GM10248 (cell line): ENCODE measurements around the gene MYO16.

ENCODE experiments used
- CTCF ChIA-PET: fragments of 300-600 bp; sonication (Branson Sonifier 250); formaldehyde crosslinking; extraction: SDS; loops from one replicate; lab custom pipeline; 2021; ENCODE audit warnings: antibody characterized with exemption; lab: Yijun Ruan, JAX
- POLR2A ChIA-PET: fragments of 350-650 bp; sonication (Branson Sonifier 250); formaldehyde crosslinking; extraction: SDS; loops from one replicate; lab custom pipeline; 2020; ENCODE audit warnings: antibody characterized with exemption; lab: Yijun Ruan, JAX
- DNase-seq: peaks from one replicate; pipeline ENCODE4 v3.0.0; 2012; ENCODE audit errors: extremely low spot score
- CTCF ChIP-seq: IDR thresholded peaks from 2 replicates; pipeline ENCODE4 v1.5.1; 2012; ENCODE audit warnings: mild to moderate bottlenecking, low read depth; ENCODE audit errors: extremely low read depth, missing control alignments, control extremely low read depth

MYO16 gene

GRCh38 chr13:108624108-108624507 is 5.3 kb upstream of the MYO16 start:
- ChIA-PET POLR2A (interaction anchor here (0.5 kb wide), 1 partner anchor 584 kb away, joined by 4 read pairs; no protein-coding TSS in a partner anchor), CTCF (no interaction called here)
- DNase-seq: no peak
- TF ChIP-seq CTCF: no peak

GRCh38 chr13:108624979-108625378 is 4.4 kb upstream of the MYO16 start:
- no peak for TF ChIP-seq CTCF
- POLR2A ChIA-PET: no interaction called here
- DNase-seq: no peak
- CTCF ChIA-PET: interaction anchor here (0.5 kb wide), 1 partner anchor 8 kb away, joined by 3 read pairs; no protein-coding TSS in a partner anchor

- DNase-seq: no peak
- CTCF ChIA-PET: interaction anchor here (0.8 to 1.4 kb wide), 2 partner anchors 22 to 299 kb away, joined by 3 read pairs; no protein-coding TSS in a partner anchor
- TF ChIP-seq CTCF: no peak
- POLR2A ChIA-PET: no interaction called here
Observed at GRCh38 chr13:108629988-108630387, 577 bp downstream of the MYO16 start.

GRCh38 chr13:108632649-108633167 is 3.3 kb downstream of the MYO16 start:
- TF ChIP-seq CTCF: no peak
- ChIA-PET CTCF (no interaction called here), POLR2A (no interaction called here)
- no peak for DNase-seq

GRCh38 chr13:108638901-108639300 is 9.5 kb downstream of the MYO16 start:
- ChIA-PET POLR2A (no interaction called here), CTCF (no interaction called here)
- no peak for TF ChIP-seq CTCF
- no peak for DNase-seq

GRCh38 chr13:108643646-108644353 is 14.4 kb downstream of the MYO16 start:
- CTCF ChIA-PET: interaction anchor here (1.5 kb wide), 1 partner anchor 10 kb away, joined by 3 read pairs; no protein-coding TSS in a partner anchor
- no peak for TF ChIP-seq CTCF

More at GRCh38 chr13:108643646-108644353, 14.4 kb downstream of the MYO16 start:
- POLR2A ChIA-PET: no interaction called here
- DNase-seq: no peak
